GM12878 (cell line): Measurements from ENCODE around the gene POLR1D. TPM values are rescaled to one million over a fixed set of nuclear protein-coding genes. Genes with fewer than 3 reads are reported as not detected.
A peak's percentile ranks its signal among the peaks of the same experiment; 100 is the strongest.

Source experiments
- ATAC-seq: fragments of 200-7000 bp; cut with Tn5 transposase; 3 replicates; pipeline ENCODE4 v1.9.1; 2020; ENCODE audit warnings: mild to moderate bottlenecking, moderate library complexity
- BruUV-seq: library from RNA; stranded (reverse); fragments of 400-500 nt; replicated peaks from 2 replicates; lab custom pipeline; 2021; lab: Mats Ljungman, UMichigan
- CTCF ChIA-PET: fragments of 300-600 bp; sonication (Branson Sonifier 250); formaldehyde crosslinking; extraction: SDS; loops from one replicate; lab custom pipeline; 2021; ENCODE audit warnings: inconsistent platforms; lab: Yijun Ruan, JAX
- POLR2A ChIA-PET: fragments of 350-600 bp; formaldehyde crosslinking; extraction: SDS; loops from one replicate; lab custom pipeline; 2021; ENCODE audit warnings: inconsistent platforms; lab: Charles Lee
- RAD21 ChIA-PET: fragments of 300-600 bp; sonication (Branson Sonifier 250); formaldehyde crosslinking; loops from one replicate; lab custom pipeline; 2023; ENCODE audit warnings: antibody characterized with exemption; ENCODE audit not compliant: unreplicated experiment; lab: Charles Lee
- SMC1A ChIA-PET: fragments of 300-600 bp; sonication (Branson Sonifier 250); formaldehyde crosslinking; loops from one replicate; lab custom pipeline; 2023; ENCODE audit not compliant: unreplicated experiment, uncharacterized antibody; lab: Charles Lee
- DNase-seq: peaks from one replicate; pipeline ENCODE4 v3.0.0-alpha.2; 2011; ENCODE audit warnings: low read depth, low spot score
- FAIRE-seq: peaks from 3 replicates; lab custom pipeline; 2011; peaks lifted over from hg19 to GRCh38; lab: Jason Lieb, UNC
- H2AFZ ChIP-seq: 2 replicates; pipeline ENCODE4 v1.6.0; 2011; ENCODE audit warnings: low read depth, low read length, control low read depth; ENCODE audit not compliant: control insufficient read depth
- H3K27ac ChIP-seq: 2 replicates; pipeline ENCODE4 v1.5.1; 2011; ENCODE audit warnings: control low read depth; ENCODE audit not compliant: control insufficient read depth, insufficient read depth
- H3K27me3 ChIP-seq, 2 experiments: replicated peaks in 1 of 2; 2 replicates each; pipeline versions ENCODE4 v1.6.0 to v1.6.1; 2011; ENCODE audit warnings: low read length in 1 of 2; ENCODE audit not compliant: control insufficient read depth in 2 of 2, insufficient read depth in 2 of 2
- H3K36me3 ChIP-seq, 2 experiments: 2 replicates each; pipeline ENCODE4 v1.5.1; 2011; ENCODE audit warnings: low read length in 1 of 2; ENCODE audit not compliant: control insufficient read depth in 2 of 2, insufficient read depth in 2 of 2
- H3K4me1 ChIP-seq: 2 replicates; pipeline ENCODE4 v1.6.1; 2011; ENCODE audit warnings: mild to moderate bottlenecking, low read length, moderate library complexity, mixed read lengths; ENCODE audit not compliant: control insufficient read depth, insufficient read depth
- H3K4me2 ChIP-seq: 2 replicates; pipeline ENCODE4 v1.6.0; 2011; ENCODE audit warnings: control low read depth; ENCODE audit not compliant: control insufficient read depth, insufficient read depth
- H3K4me3 ChIP-seq: fragments of 200-600 bp; sonication (generic); 2 replicates; pipeline ENCODE4 v1.5.1; 2016
- H3K79me2 ChIP-seq: 2 replicates; pipeline ENCODE4 v1.6.0; 2011; ENCODE audit warnings: low read length; ENCODE audit not compliant: control insufficient read depth, insufficient read depth
- H3K9ac ChIP-seq: 2 replicates; pipeline ENCODE4 v1.8.0; 2011; ENCODE audit warnings: low read length, control low read depth, mixed read lengths; ENCODE audit not compliant: control insufficient read depth, insufficient read depth
- H3K9me3 ChIP-seq: replicated peaks from 3 replicates; pipeline ENCODE4 v1.5.1; 2011; ENCODE audit warnings: mild to moderate bottlenecking, low read length; ENCODE audit not compliant: control insufficient read depth, insufficient read depth
- H4K20me1 ChIP-seq: 2 replicates; pipeline ENCODE4 v1.6.0; 2011; ENCODE audit not compliant: control insufficient read depth, insufficient read depth
- BRCA1 ChIP-seq: IDR thresholded peaks from 2 replicates; pipeline ENCODE4 v1.6.1; 2011; ENCODE audit warnings: low read depth, low read length, improper control_type of control experiment
- HDAC6 ChIP-seq: fragments of 200-600 bp; sonication (generic); IDR thresholded peaks from one replicate; pipeline ENCODE4 v1.8.0; 2017; ENCODE audit warnings: antibody characterized with exemption; ENCODE audit not compliant: unreplicated experiment
- JUNB ChIP-seq: IDR thresholded peaks from 2 replicates; pipeline ENCODE4 v1.6.1; 2016; ENCODE audit warnings: antibody characterized with exemption, mild to moderate bottlenecking
- MAX ChIP-seq: IDR thresholded peaks from 2 replicates; pipeline ENCODE4 v1.6.1; 2012; ENCODE audit warnings: low read depth, low read length, improper control_type of control experiment
- MLLT1 ChIP-seq: fragments of 450-650 bp; IDR thresholded peaks from 2 replicates; pipeline ENCODE4 v1.6.1; 2016; ENCODE audit warnings: mild to moderate bottlenecking
- NFIC ChIP-seq: IDR thresholded peaks from 2 replicates; pipeline ENCODE4 v1.6.1; 2012; ENCODE audit warnings: low read depth, mild to moderate bottlenecking, inconsistent platforms, low read length, moderate library complexity
- RCOR1 ChIP-seq: conservative IDR thresholded peaks from 2 replicates; pipeline ENCODE4 v1.6.1; 2012; ENCODE audit warnings: low read depth, low read length, improper control_type of control experiment
- RUNX3 ChIP-seq: IDR thresholded peaks from 2 replicates; pipeline ENCODE4 v1.6.1; 2012; ENCODE audit warnings: low read length, inconsistent platforms
- SPI1 ChIP-seq: IDR thresholded peaks from 2 replicates; pipeline ENCODE4 v1.6.1; 2011; ENCODE audit warnings: low read depth, mild to moderate bottlenecking, low read length, moderate library complexity, borderline replicate concordance; ENCODE audit not compliant: insufficient read depth
- SREBF2 ChIP-seq: IDR thresholded peaks from 2 replicates; pipeline ENCODE4 v1.6.1; 2012; ENCODE audit warnings: mild to moderate bottlenecking, low read length
- SUPT20H ChIP-seq: IDR thresholded peaks from 2 replicates; pipeline ENCODE4 v1.6.1; 2011; ENCODE audit warnings: low read depth, mild to moderate bottlenecking, low read length, moderate library complexity, borderline replicate concordance; ENCODE audit not compliant: control insufficient read depth
- ZNF24 ChIP-seq: fragments of 450-650 bp; IDR thresholded peaks from 2 replicates; pipeline ENCODE4 v1.6.1; 2017; ENCODE audit warnings: antibody characterized with exemption, mild to moderate bottlenecking
- ZNF622 ChIP-seq: fragments of 450-650 bp; IDR thresholded peaks from 2 replicates; pipeline ENCODE4 v1.6.1; 2017; ENCODE audit warnings: mild to moderate bottlenecking, inconsistent platforms
- WGBS: methylation state at CpG from one replicate; pipeline ENCODE4 v1.1.6; 2016; ENCODE audit warnings: low lambda C conversion rate; ENCODE audit not compliant: insufficient replicate concordance, insufficient coverage; ENCODE audit errors: missing lambda C conversion rate; 5-methylcytosine and 5-hydroxymethylcytosine counted together
- in situ Hi-C: fragments of 300-500 bp; cut with MboI; formaldehyde crosslinking; loops from 9 replicates; pipeline ENCODE4 v1.14.3; 2018; ENCODE audit warnings: mixed read lengths
- intact Hi-C: fragments of 100-400 bp; cut with micrococcal nuclease; formaldehyde crosslinking; loops from one replicate; pipeline ENCODE4 v1.14.2; 2022; ENCODE audit not compliant: unreplicated experiment
- polyA plus RNA-seq, 11 experiments: library from polyadenylated mRNA; depleted of rRNA in 4 of 11; unstranded in 6 of 11; stranded (reverse) in 5 of 11; fragments of >200 nt; fragmentation: Nextera tagmentation in 4 of 11; fragmentation: Illumina TruSeq in 1 of 11; extraction: Ambion mirVana in 4 of 11; extraction: Trizol in 1 of 11; gene quantifications; 1 replicate in 1 of 11; 2 replicates in 10 of 11; pipeline versions ENCODE4 v1.2.1 to v1.2.3, GENCODE V29; 2011 to 2016; ENCODE audit warnings: inconsistent platforms in 2 of 11, missing spikeins in 2 of 11, low read depth in 1 of 11
- total RNA-seq, 4 experiments: library from RNA; depleted of rRNA in 3 of 4; stranded (reverse); fragments of >200 nt in 3 of 4; fragmentation: Illumina TruSeq in 1 of 4; extraction: Trizol in 1 of 4; gene quantifications; 2 replicates each; pipeline versions ENCODE4 v1.2.1 to v1.2.3, GENCODE V29; 2013 to 2021
- TF ChIP-seq, protein P1 (sequence below): fragments of 450-650 bp; IDR thresholded peaks from 2 replicates; pipeline ENCODE4 v1.6.1; 2017; ENCODE audit warnings: mild to moderate bottlenecking

The POLR1D gene
- total and polyA plus RNA-seq, 10 of the 15 experiments (the other 5 are each of a cell fraction or from before 2014, with no cell fraction given), result 119 to 223 (median 160) TPM

- in situ Hi-C loops, result no loop called here
- Histone ChIP-seq H3K36me3 (peaks cover 0 to 9% of the 10 kb centered on the region in 2 experiments; a peak in 1 of 4 replicates), H3K27me3 (no peaks in the 10 kb centered on the region), H3K4me3 (no peak overlapping the region), H3K9me3 (no peaks in the 10 kb centered on the region), H2AFZ (no peak overlapping the region), H3K79me2 (peaks cover 20% of the 10 kb centered on the region), H3K4me2 (no peak overlapping the region), H3K9ac (no peak overlapping the region), H3K4me1 (no peaks in the 10 kb centered on the region), H4K20me1 (no peaks in the 10 kb centered on the region), H3K27ac (no peak overlapping the region)
- ChIA-PET POLR2A (interaction anchor here (1.0 kb wide), 1 partner anchor 16 kb away, joined by 3 read pairs; no protein-coding TSS in a partner anchor), SMC1A (interaction anchor here (0.8 kb wide), 1 partner anchor 72 kb away, joined by 4 read pairs; no protein-coding TSS in a partner anchor), RAD21 (no interaction called here), CTCF (interaction anchor here (1.2 kb wide), 1 partner anchor 14 kb away, joined by 3 read pairs; no protein-coding TSS in a partner anchor)
- ATAC-seq (no peak), DNase-seq (no peak), FAIRE-seq (no peak)
- peak; percentile 41 for TF ChIP-seq RUNX3
- TF ChIP-seq SPI1, result no peak
- peak; percentile 69; the same call in 1 of the 2 replicates for TF ChIP-seq MLLT1
- no peak for TF ChIP-seq ZNF622
- no peak for TF ChIP-seq NFIC
- TF ChIP-seq SREBF2, result no peak
- no peak for TF ChIP-seq SUPT20H
- TF ChIP-seq ZNF24, result no peak
- no peak for TF ChIP-seq BRCA1
- TF ChIP-seq, protein P1, sequence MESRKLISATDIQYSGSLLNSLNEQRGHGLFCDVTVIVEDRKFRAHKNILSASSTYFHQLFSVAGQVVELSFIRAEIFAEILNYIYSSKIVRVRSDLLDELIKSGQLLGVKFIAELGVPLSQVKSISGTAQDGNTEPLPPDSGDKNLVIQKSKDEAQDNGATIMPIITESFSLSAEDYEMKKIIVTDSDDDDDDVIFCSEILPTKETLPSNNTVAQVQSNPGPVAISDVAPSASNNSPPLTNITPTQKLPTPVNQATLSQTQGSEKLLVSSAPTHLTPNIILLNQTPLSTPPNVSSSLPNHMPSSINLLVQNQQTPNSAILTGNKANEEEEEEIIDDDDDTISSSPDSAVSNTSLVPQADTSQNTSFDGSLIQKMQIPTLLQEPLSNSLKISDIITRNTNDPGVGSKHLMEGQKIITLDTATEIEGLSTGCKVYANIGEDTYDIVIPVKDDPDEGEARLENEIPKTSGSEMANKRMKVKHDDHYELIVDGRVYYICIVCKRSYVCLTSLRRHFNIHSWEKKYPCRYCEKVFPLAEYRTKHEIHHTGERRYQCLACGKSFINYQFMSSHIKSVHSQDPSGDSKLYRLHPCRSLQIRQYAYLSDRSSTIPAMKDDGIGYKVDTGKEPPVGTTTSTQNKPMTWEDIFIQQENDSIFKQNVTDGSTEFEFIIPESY, result no peak
- no peak for TF ChIP-seq HDAC6
- TF ChIP-seq RCOR1, result no peak
- no peak for TF ChIP-seq JUNB
- TF ChIP-seq MAX, result no peak
- BruUV-seq, result no TSS peak
- intact Hi-C loops, result no loop called here
- 89% methylated on average over 6 of the region's 6 CpGs for WGBS
Observed at GRCh38 chr13:27636589-27637288, 15.0 kb downstream of the POLR1D start.
